NCI-H82 treated with DMSO at 0.1 percent for 48 hours (cell line): ENCODE data around the gene DSPP.
"Not testable (repeated sequence)": the region's sequence is repeated elsewhere in the genome, so short reads cannot be mapped to it uniquely, and the experiment has no call there.

Experiments
- DNase-seq: peaks from one replicate; lab custom pipeline; 2025; ENCODE audit not compliant: unreplicated experiment; lab: John Stamatoyannopoulos, UW

DSPP gene

GRCh38 chr4:87608229-87608628, at the start of gene DSPP:
TSS of gene DSPP (plus strand) at chr4:87608529. CDS start at chr4:87610909, 2,380 bp downstream.
- no peak for DNase-seq

GRCh38 chr4:87559090-87559837, 49.1 kb upstream of the DSPP start:
- DNase-seq: no peak

- no peak for DNase-seq
Observed at GRCh38 chr4:87560802-87561201, 47.5 kb upstream of the DSPP start.

GRCh38 chr4:87565746-87566145, 42.6 kb upstream of the DSPP start:
- no peak for DNase-seq

GRCh38 chr4:87566276-87566675, 42.1 kb upstream of the DSPP start:
- DNase-seq: no peak

- DNase-seq: no peak
Observed at GRCh38 chr4:87567191-87567590, 41.1 kb upstream of the DSPP start.

GRCh38 chr4:87570290-87570805, 38.0 kb upstream of the DSPP start:
- DNase-seq: no peak

GRCh38 chr4:87574376-87574775, 34.0 kb upstream of the DSPP start:
- DNase-seq: not testable (repeated sequence)

- no peak for DNase-seq
Observed at GRCh38 chr4:87574996-87575395, 33.3 kb upstream of the DSPP start.

- DNase-seq: no peak
Observed at GRCh38 chr4:87575408-87575807, 32.9 kb upstream of the DSPP start.

- DNase-seq: no peak
Observed at GRCh38 chr4:87575983-87576382, 32.3 kb upstream of the DSPP start.

- DNase-seq: no peak
Observed at GRCh38 chr4:87579478-87579877, 28.9 kb upstream of the DSPP start.

GRCh38 chr4:87580057-87580456, 28.3 kb upstream of the DSPP start:
- DNase-seq: no peak

GRCh38 chr4:87584222-87584908, 24.0 kb upstream of the DSPP start:
- no peak for DNase-seq

- no peak for DNase-seq
Observed at GRCh38 chr4:87589531-87589930, 18.8 kb upstream of the DSPP start.

- DNase-seq: no peak
Observed at GRCh38 chr4:87592124-87592523, 16.2 kb upstream of the DSPP start.

- DNase-seq: no peak
Observed at GRCh38 chr4:87601361-87601760, 7.0 kb upstream of the DSPP start.

- DNase-seq: no peak
Observed at GRCh38 chr4:87614292-87614890, 6.1 kb downstream of the DSPP start.

GRCh38 chr4:87616268-87616667, 7.9 kb downstream of the DSPP start:
- no peak for DNase-seq

GRCh38 chr4:87620086-87620485, 11.8 kb downstream of the DSPP start:
- DNase-seq: no peak

- no peak for DNase-seq
Observed at GRCh38 chr4:87620491-87620890, 12.2 kb downstream of the DSPP start.

GRCh38 chr4:87622303-87622702, 14.0 kb downstream of the DSPP start:
- DNase-seq: no peak
